SW 1271 (cell line): ENCODE data around the gene USP49.
"Not testable (repeated sequence)": the region's sequence is repeated elsewhere in the genome, so short reads cannot be mapped to it uniquely, and the experiment has no call there.

Experiments
- DNase-seq, 2 experiments: peaks; one replicate each; lab custom pipeline; 2025; lab: John Stamatoyannopoulos, UW

The USP49 gene

DNA sequence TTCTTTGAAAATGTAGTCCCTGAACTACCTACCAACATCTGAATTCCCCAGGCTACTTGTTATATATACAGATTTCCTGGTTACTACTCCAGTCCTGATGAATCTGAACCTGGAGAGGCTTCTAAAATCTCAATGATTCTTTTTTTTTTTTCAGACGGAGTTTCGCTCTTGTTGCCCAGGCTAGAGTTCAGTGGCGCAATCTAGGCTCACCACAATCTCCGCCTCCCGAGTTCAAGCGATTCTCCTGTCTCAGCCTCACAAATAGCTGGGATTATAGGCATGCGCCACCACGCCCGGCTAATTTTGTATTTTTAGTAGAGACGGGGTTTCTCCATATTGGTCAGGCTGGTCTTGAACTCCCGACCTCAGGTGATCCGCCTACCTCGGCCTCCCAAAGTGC, 83.2 kb downstream of the USP49 start:
- DNase-seq, result not testable (repeated sequence)

DNA sequence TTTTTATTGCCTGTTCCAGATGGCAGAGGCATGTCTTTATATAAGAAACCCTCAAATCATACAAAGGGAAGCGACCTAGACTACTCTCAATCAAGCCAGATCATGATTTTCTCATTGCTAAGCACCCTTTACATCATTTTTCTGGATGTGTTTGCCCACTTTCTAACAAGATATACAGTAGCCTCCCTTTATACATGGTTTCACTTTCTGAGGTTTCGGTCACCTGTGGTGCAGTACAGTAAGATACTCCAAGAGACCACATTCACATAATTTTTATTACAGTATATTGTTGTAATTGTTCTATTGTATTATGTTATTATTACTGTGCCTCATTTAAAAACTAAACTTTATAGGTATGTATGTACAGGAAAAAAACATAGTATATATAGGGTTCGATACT, 84.1 kb downstream of the USP49 start:
- no peak for DNase-seq

GRCh38 chr6:41805830-41806774, 89.1 kb downstream of the USP49 start:
- DNase-seq, result no peak

DNA sequence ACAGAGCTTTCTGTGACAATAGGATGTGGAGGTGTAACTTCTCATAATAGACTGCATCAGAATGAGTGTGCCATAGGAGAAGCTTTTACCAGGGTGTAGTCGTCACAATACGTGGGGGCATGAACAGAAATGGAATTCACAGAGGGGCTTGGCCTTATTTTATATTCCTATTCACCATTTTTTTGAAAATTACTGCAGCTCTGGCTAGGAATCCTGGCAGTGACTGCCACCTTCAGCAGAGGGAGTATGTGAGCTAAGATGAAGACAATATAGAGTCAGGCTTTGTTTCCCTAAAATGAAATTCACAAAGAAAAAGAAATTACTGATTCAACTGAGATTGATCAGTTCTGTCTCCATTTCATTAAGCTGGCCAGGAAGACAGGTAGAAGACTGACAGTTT, 93.8 kb downstream of the USP49 start:
- DNase-seq, result peak in 1 of 2 experiments; percentile 17

DNA sequence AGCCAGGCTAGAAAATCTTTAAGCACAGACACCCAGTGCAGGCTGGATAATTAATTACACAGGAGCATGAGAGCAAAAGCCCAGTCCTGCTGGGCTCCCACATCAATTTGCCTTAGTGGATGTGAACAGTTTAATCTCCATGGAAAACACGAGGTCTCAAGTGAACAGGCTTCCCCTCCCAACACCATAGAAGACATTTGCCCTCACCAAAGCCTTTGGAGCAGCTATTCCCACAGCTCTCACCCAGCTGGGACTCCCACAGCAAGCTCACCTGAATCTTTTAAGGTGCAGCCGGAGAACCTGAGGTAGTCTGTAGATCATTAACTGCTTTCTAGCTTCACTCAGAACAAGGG, 95.6 kb downstream of the USP49 start:
- DNase-seq, result no peak

GRCh38 chr6:41798901-41799558, 96.1 kb downstream of the USP49 start:
- no peak for DNase-seq

- no peak for DNase-seq
These were observed 98.7 kb downstream of the USP49 start for GRCh38 chr6:41796474-41796873.

- no peak for DNase-seq
These were observed 103.2 kb downstream of the USP49 start for GRCh38 chr6:41791984-41792383.

DNA sequence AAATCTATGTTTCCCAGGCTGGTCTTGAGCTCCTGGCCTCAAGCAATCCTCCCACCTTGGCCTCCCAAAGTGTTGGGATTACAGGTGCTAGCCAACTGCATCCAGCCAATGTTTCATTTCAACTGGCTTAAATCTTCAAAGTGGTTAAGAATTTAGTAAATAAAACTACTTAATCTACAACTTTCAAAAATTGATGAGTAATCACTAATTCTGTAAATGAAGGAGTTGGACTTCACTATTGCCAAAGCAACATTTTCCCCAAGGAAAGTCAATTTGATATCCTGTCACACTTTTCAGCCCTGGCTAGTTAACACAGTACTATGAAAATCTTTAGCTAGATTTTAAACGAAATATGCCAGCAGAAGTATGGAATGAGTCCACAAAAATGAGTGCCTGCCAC, 103.9 kb downstream of the USP49 start:
- DNase-seq, result no peak

DNA sequence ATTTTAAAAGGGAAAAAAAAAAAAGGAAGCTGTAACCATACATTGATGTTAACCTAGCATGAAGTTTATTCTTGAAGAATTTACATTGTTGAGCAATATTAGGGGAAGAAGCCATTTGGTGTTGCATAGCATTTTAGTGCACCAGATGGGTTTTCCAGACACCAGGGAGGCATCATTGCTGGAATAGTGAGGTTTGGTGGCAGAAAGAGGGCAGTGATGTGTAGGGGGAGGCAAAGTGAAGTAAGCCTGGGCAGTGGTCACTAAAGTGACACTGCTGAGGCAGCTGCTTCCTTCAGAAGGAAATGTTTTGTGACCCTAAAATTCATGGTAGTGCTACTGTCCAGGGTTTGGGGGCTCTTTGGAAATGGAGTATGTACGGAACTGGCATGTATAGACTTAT, 105.1 kb downstream of the USP49 start:
- no peak for DNase-seq

GRCh38 chr6:41789390-41789724, 105.8 kb downstream of the USP49 start:
- DNase-seq, result no peak

- peak; percentile 56 to 93 for DNase-seq
These were observed 107.8 kb downstream of the USP49 start, which contains the start of gene TOMM6 for GRCh38 chr6:41787219-41787917. Gene TOMM6, plus strand, starts transcription at chr6:41787694. Its CDS starts 4 bp downstream, at chr6:41787698.

DNA sequence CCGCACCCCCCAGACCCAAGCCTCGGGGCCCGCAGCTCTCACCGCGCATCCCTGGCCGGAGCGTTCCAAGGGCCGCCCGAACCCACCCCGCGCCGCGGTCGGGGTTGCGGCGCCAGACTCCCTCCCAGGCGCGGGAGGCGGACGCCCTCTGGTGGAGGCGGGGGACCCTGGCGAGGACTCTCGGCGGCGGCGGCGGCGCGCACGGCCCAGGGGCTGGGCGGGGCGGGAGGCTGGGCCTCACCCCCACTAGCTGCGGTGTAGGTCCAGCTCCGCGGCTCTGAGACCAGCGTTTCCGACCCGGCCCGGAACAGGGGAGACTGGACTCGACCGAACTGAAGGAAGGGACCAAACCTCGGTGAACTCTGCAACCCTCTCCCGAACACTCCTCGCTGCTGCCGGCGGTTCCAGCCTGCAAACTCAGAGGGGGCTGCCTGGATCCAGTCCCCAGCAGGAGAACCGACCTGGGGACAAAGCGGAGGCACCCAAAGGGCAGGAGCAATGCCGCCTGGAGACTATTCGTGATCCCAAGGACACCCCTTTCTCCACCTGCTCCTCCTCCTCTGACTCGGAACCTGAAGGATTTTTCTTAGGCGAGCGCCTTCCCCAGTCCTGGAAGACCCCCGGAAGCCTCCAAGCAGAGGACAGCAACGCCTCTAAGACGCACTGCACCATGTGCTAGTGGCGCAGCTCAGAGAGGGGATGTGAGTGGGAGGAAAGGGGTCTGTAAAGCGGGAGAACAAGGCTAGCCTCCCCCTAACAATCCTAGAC, 108.5 kb downstream of the USP49 start:
- DNase-seq, result peak; percentile 21 to 61

DNA sequence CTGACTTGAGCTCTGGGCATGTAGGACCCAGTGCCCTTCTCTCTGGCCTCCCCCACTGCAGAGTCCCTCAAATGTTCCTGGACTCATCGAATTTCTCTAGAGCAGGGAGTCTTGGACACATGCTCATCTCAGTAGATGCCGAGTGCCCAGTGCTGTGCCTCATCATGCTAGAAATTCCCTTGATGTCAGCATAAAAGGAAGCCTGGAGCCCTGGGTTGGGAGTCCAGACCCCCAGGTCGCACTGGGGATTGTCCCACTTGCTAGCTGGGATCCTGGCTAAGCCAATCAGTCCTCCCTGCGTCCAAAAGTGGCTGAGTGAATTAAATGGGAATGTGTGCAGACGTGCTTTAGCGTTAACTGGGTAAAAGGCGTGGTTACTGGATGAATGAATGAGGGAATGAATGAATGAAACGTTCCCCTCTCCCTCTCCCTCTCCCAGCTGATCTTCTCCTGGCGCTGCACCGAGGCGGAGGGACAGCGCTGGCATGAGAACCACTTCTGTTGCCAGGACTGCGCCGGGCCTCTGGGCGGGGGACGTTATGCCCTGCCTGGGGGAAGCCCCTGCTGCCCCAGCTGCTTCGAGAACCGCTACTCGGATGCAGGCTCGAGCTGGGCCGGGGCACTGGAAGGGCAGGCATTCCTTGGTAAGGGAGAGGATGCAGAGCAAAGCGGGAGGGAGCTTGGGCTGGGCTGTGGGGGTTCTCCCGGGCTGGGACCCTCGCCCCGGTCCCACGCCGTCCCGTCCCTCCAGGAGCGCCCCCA, 109.3 kb downstream of the USP49 start:
- no peak for DNase-seq

GRCh38 chr6:41785254-41785653, 109.9 kb downstream of the USP49 start:
- DNase-seq, result no peak

DNA sequence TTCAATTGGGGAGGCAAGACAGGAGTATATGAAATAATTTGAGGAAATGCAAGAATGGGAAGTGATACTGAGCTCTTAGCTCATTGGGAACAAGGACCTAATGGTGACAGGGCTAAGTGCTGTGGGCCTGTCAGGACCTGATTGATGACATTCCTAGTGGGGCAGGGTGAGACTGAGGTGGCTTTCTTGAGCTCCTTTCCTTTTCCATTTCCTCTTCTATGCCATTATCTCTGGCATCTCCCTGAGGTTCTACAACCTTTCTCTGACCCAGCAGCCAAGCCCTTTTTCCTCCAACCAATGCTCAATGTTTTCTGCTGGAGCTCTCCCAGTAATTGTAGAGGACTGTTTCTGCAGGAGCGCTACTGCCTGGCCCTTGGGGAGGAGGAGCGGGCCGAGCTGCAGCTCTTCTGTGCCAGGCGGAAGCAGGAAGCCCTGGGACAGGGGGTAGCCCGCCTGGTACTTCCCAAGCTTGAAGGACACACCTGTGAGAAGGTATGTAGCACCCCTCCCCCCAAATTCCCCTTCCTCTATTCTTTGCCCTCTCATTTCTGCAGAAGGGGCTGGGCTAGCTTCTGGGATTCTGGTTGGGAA, 110.5 kb downstream of the USP49 start:
- no peak for DNase-seq

GRCh38 chr6:41783106-41783780, 111.9 kb downstream of the USP49 start:
- no peak for DNase-seq

GRCh38 chr6:41781366-41781730, 113.8 kb downstream of the USP49 start:
- no peak for DNase-seq

DNA sequence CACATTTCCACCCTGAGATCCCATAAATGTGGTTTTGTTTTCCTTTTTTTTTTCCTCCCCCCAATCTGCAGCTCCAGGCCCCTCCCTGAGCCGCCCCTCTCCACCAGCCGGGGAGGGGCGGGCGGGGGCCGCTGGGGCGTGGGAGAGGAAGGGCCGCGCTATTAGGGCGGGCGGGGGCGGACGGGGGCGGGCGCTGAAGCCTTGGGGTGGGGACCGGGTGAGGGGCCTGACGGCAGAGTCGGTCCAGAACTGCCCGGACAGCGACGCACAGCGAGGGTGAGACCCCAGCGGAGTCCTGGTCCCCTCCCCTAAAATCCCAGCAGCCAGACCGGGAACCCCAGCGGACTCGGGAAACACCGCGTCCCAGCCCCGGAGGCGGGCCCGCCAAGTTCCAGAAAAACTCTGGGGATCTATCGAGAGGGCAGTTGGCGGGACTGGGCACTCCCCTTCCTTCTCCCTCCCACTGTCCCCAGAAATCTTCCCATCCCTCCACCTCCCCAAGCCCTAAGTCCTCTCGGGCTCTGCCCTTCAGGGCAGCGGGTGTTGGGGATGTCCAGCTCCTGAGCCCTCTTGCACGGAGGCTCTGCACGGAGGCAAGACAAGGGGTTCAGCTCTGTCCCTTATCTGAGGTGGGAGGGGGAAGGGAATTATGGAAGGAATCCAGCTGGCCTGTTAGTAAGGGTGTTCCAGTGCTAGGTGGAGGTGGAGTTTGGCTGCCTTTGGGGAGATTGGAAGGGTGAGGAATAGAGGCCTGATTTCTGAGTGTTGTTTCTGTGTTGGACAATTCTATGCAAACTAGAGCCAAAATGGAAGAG, 114.4 kb downstream of the USP49 start, which contains the start of gene PRICKLE4:
Gene PRICKLE4, plus strand, starts transcription at position 232 of the 815 bp plus-strand sequence. CDS start 2,692 bp downstream, outside the sequence.
- DNase-seq, result peak in 1 of 2 experiments; percentile 53
